ENCODE data around the gene SOCS4.
"Not testable (repeated sequence)": the region's sequence is repeated elsewhere in the genome, so short reads cannot be mapped to it uniquely, and the experiment has no call there.

The SOCS4 gene, protein sequence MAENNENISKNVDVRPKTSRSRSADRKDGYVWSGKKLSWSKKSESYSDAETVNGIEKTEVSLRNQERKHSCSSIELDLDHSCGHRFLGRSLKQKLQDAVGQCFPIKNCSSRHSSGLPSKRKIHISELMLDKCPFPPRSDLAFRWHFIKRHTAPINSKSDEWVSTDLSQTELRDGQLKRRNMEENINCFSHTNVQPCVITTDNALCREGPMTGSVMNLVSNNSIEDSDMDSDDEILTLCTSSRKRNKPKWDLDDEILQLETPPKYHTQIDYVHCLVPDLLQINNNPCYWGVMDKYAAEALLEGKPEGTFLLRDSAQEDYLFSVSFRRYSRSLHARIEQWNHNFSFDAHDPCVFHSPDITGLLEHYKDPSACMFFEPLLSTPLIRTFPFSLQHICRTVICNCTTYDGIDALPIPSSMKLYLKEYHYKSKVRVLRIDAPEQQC

DNA sequence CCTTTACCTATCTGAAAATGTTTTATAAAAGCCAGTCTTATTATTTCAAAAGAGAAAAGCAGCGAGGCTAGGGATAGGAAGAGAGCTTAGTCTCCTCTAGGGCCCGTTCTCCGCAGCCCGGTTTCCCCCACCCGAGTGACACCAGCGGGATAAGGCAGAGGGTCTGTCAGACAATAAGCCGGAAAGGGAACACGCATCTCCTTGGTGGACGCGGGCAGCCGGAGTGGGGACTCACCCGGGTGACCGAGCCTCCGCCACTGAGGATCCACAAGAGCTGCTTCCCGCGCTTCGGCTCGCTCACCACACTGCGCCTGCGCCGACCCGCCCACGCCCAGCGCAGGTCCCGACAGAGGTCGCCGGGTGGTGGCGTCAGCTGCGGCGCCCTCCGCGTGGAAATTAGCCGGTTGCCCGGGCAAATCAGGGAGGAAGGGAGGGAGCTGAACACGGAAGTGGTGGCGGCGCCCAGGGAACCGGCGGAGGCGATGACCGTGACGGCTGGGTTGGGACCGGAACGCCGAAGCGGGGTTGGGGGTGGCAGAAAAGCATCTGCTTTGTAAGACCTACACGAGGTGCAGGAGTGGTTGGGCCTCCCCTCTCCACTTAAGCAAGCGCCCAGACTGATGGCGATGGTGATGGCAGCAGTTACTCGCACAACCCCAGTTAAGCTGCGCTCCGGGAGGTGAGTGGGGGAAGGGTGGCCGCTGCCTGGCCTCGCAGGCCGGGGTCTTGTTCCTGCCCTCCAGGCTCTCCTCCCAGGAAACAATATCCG, at the start of gene SOCS4, which contains the start of gene WDHD1:
Gene SOCS4 (plus strand): TSS at position 444 of the 769 bp plus-strand sequence. CDS start 15,806 bp downstream, outside the sequence.
Gene WDHD1 (minus strand): TSS at position 307 of the 769 bp plus-strand sequence. CDS start 312 bp downstream, outside the sequence.
- peak; percentile 97 for DNase-seq (ENCODE audit: low spot score)

DNA sequence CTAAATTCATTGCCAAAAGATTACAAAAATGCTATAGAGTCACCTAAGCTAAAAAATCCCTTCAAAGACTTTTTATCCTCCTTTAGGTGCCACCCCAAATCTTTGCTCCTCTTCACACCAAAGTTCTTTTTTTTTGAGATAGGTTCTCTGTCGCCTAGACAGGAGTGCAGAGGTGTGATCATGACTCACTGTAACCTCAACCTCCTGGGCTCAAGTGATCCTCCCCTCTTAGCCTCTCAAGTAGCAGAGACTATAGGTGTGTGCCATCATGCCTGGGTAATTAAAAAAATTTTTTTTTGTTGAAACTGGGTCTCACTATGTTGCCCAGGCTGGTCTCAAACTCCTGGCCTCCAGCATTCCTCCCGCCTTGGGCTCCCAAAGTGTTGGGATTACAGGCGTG, 48.0 kb upstream of the SOCS4 start:
- no peak for DNase-seq (ENCODE audit: low spot score)

DNA sequence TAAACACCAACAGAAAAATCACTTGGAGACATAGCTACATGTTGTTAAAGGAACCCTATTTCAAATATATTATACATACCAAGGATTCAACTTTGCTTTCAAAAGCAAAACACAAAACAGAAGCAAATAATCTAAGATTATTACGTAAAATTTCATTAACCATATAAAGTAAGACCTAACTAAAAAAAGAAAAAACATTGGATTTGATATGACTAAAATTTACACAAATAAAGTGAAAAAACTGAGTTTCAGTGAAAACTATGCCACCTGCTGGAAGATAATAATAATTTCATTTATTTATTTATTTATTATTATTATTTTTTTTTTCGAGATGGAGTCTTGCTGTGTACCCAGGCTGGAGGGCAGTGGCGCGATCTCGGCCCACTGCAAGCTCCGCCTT, 45.3 kb upstream of the SOCS4 start:
- DNase-seq (ENCODE audit: low spot score) = peak; percentile 10

GRCh38 chr14:54985156-54985555, 41.9 kb upstream of the SOCS4 start:
- DNase-seq (ENCODE audit: low spot score) = no peak

GRCh38 chr14:55000381-55000780, 26.7 kb upstream of the SOCS4 start:
- no peak for DNase-seq (ENCODE audit: low spot score)

DNA sequence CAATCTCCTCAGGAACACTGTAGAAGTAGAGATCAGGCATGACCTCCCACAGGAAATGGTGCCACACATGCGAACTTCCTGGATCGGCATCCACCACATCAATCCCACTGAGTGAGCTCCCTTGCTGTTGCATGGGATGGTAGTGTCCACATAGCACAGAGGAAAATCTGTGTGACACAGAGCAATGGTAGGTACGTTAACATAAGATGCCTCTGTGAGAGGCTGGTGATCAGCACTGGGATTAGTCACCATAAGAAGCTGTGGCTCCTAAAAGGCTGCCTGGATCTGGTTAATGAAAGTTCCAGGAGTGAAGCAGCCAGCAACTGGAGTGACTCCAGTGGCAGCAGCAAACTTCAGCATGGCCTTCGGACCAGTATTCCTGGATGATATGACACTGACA, 22.0 kb upstream of the SOCS4 start:
- peak; percentile 8 for DNase-seq (ENCODE audit: low spot score)

GRCh38 chr14:55015006-55015405, 12.0 kb upstream of the SOCS4 start:
- no peak for DNase-seq (ENCODE audit: low spot score)

DNA sequence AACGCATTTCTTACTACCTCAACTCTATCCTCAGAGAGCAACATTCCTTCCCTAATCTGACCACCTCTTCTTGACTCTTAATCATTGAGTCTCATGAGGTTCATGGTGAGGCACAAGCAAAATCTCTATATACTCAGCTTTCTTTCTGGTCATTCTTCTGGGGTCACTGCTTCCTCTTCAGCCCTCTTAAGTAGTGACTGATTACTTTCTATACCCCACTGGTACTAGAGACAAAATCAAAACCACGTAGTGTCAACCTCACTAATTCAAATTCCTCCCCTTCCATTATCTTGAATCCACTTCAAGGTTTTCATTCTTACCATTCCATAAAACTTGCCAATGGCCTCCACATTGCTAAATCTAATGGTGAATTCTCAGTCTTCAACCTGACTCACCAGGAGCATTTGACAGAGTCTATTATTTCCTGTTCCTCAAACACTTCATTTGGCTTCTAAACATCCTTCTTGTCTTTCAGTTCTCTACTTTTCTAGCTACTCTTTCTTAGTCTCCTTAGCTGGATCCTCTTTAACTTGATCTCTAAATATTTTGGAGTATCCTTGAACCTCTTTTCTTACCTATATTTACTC, 7.0 kb upstream of the SOCS4 start:
- DNase-seq (ENCODE audit: low spot score) = peak; percentile 40

GRCh38 chr14:55024365-55024764, 2.7 kb upstream of the SOCS4 start:
- not testable (repeated sequence) for DNase-seq (ENCODE audit: low spot score)

DNA sequence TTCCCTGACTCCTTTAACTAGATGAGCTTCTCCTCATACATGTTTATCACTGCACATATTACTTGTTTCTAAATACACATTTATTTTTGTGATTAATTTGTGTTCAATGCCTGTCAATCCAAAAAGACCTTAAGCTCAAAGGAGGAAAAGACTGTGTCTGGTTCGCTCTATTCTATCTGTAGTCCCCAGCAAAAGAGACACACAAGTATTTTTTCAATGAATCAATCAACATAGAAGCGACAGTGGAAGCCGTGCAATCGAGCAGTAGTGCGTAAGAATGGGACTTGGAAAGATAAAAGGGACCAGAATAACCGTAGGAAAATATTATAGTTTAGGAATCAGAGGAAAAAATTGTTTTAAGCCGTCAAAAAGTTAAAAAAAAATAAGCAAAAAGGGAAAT, 1.1 kb upstream of the SOCS4 start:
- no peak for DNase-seq (ENCODE audit: low spot score)

- DNase-seq (ENCODE audit: low spot score) = peak; percentile 3
These were observed 619 bp upstream of the SOCS4 start for GRCh38 chr14:55026441-55026792.

DNA sequence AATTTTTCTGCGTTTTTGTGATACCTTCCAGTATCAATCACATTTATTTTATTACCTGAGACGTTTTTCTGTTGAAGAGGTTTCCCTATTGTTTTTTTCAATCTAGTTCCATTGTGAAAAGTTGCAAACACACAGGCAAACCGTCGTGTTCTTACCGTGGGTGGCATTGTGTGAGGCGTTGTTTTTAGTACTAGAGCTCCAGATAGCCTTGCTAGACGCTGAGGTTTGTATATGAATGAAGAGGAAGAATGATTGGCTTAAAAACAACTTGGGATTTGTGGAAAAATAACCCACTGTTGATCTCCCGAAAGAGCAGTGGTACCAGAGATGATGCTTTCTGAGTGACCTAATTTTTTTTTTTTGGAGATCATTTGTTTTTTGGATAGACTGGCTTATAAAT, 1.0 kb downstream of the SOCS4 start:
- peak; percentile 3 for DNase-seq (ENCODE audit: low spot score)

DNA sequence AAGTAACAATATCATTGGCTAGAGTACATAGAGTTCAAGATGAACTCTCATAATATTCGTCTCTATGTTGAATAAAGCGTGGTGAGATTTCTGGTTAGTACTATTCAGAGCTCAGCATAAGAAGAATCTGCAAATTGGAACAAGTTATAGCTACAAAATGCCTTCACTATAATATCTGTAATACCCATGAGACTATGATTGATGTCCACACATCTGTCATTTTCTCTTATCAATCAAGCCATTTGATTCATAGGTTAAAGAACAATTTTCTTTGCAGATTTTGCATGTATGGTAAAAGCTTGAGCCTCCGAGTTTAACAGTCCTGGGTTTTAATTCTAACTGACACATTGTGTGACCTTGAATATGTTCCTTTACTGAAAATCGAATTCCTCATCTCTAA, 1.4 kb downstream of the SOCS4 start:
- no peak for DNase-seq (ENCODE audit: low spot score)

DNA sequence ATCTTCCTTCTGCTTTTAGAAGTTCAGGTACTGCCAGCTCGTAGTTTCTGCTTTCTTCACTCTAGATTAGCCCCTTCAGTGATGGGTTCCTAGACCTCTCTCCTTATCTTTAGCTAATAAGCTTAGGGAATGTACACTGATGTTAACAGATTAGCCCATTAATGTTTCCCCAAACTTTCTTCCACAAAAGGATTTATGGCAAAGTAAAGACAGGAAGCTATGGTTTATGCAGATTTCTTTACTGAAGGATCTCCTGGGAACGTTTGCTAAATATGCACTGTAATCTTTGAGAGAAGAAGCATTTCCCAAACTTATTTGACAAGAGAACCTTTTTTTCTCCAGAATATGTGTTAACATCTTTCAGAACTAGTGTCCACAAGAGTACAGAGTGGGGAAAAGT, 4.2 kb downstream of the SOCS4 start:
- DNase-seq (ENCODE audit: low spot score) = no peak

- not testable (repeated sequence) for DNase-seq (ENCODE audit: low spot score)
These were observed 11.0 kb downstream of the SOCS4 start for GRCh38 chr14:55037995-55038394.

DNA sequence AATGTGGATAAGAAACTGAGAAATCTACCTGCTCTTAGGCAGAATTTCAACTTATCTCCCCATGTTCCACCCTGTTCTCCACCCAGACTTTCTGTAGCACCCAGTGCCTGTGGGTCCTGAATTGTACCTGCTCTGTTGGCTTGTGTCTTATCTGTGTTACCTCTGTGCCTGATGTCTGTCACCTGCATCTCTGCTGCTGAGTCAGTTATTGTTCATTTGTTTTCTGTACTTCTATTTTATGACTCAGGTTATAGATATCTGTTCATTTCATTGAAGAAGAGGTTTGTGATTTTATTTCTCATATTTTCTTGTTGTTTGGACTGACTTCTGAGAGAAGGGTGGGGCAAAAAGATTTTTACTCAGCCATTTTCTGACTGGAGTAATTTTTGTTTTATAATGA, 11.7 kb downstream of the SOCS4 start:
- no peak for DNase-seq (ENCODE audit: low spot score)

DNA sequence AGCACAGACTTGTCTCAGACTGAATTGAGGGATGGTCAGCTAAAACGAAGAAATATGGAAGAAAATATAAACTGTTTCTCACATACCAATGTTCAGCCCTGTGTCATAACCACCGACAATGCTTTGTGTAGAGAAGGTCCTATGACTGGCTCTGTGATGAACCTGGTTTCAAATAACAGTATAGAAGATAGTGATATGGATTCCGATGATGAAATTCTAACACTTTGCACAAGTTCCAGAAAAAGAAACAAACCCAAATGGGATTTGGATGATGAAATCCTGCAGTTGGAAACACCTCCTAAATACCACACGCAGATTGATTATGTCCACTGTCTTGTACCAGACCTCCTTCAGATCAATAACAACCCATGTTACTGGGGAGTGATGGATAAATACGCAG, 16.5 kb downstream of the SOCS4 start:
- DNase-seq (ENCODE audit: low spot score) = no peak

DNA sequence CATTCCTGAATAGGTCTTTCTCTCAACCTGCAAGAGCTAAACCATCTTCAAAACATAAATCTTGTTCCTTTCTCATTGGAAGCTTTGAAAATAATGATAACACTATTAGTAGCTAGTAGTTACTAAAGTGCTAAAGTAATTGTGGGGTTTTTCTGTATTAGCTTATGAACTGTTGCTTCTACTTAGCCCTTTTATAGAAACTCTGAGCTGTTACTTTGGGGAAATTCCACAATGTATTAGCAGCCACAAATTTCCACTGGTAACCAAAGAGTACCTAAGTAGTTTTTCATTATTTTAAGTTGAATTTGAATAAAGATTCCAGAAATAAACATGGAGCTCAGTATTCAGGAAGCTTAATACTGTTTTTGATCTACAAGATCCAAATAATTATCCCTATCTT, 18.1 kb downstream of the SOCS4 start:
- no peak for DNase-seq (ENCODE audit: low spot score)

DNA sequence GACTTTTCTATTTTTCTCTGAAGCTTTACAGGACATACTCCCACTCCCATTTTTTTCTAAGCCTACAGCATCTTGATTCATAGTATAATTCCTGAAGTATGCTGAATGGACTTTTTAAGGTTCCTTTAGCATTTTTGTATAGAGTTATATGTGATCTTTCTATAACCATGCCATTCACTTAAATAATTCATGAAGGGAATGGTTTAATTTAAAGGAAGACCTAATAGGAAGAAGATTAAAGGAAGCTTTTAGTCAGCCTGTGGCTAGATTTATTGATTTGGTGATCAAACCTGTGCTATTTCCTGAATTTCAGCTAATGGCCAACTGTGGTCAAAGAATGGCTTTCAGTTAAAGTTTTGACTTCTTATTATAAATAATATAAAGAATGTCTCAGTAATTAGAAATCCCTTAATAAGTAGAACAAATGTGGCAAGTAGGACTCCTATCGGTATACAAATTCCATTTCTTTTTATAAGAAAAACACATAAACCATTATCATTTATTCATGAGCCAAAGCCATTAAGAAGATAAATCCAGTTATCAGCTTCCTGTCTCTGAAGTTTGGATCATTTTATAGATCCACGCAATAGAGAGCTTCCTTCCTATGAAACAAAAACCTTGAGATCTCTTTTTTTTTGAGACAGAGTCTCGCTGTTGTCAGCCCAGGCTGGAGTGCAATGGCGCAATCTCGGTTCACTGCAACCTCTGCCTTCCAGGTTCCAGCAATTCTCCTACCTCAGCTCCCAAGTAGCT, 20.4 kb downstream of the SOCS4 start:
- no peak for DNase-seq (ENCODE audit: low spot score)

DNA sequence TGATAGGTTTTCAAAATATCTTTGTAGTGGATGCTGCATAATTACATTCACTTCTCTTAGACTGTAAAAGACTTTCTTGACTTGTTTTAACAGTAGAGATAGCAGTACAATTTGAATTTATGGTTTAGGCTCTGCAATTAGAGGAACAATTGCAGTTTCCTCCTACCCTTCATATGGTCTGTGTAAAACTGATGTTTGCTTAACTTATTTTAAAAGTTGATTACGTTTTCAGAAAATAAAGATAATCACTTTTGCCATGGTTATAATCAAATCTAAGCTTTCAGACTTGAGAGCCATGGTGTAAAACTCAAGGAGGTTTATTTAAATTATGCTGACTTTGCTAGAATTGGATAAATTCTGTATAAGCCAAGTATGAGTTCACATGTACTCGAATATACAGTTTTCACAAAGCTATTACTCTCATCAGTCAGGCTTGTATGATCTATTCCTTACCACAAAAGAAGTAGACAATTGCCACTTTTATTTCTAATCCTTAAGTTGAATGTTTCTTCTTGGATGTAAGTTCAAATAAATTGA, 21.9 kb downstream of the SOCS4 start:
- no peak for DNase-seq (ENCODE audit: low spot score)

GRCh38 chr14:55051165-55051422, 24.1 kb downstream of the SOCS4 start:
- no peak for DNase-seq (ENCODE audit: low spot score)
